GM21737 (cell line): ENCODE data around the gene CXCL12.

Experiments used
- ATAC-seq: cut with Tn5 transposase; IDR thresholded peaks from one replicate; pipeline ENCODE4 v1.9.1; 2021; ENCODE audit warnings: mild to moderate bottlenecking, moderate library complexity; ENCODE audit not compliant: unreplicated experiment

The CXCL12 gene

DNA sequence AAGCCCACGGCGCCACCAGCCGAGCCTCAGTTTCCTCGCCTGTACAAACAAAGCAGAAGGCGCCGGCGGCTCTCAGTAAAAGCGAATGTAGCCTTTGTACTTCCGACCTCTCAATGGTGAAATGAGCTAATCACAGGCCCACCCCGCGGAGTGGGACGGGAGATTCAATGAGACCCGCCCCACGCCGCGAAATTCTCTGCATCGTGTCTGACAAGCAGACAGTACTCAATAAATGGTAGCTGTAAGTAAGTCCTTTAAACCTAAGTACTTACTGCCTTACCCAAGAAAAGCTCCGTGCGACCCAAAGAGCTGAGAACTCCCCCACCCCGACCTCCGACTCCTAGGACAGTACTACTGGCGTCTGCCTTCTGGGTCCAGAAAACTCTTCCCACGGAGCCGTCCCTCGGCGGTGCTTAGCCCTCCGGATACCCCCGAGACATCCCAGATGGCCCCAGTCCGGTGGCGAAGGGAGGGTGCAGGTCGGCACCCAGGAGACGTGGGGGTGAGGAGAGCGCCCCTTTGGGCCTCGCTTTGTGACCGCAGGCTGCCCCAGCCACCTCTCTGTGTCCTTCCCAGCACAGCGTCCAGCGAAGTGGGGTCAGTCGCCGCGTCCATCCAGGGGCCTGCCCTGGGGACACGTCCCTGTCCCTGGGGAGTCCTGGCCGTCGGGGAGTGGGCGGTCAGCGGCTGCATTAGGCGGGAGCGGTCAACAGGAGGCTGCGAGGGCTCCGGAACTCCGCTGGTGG lies 972 bp upstream of the CXCL12 start:
- no peak for ATAC-seq

DNA sequence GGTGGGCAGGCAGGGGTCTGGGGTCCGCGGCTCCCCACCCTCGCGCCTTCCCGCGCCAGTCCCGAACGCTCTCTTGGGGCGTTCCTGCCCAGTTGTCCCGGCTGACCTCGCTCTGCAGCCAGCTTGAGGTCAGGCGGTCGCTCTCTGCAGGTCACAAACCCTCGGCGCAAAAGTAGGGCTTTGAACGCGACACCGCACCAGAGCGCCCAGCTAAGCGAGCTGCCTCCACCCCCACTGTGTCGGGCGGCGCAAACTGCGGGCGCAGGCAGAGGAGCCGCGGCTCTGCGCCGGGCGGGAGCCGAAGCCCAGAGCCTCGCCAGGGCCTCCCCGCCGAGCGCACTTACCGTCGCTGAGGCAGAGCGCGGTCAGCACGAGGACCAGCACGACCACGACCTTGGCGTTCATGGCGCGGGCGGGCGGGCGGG lies 284 bp downstream of the CXCL12 start:
- ATAC-seq, result no peak

DNA sequence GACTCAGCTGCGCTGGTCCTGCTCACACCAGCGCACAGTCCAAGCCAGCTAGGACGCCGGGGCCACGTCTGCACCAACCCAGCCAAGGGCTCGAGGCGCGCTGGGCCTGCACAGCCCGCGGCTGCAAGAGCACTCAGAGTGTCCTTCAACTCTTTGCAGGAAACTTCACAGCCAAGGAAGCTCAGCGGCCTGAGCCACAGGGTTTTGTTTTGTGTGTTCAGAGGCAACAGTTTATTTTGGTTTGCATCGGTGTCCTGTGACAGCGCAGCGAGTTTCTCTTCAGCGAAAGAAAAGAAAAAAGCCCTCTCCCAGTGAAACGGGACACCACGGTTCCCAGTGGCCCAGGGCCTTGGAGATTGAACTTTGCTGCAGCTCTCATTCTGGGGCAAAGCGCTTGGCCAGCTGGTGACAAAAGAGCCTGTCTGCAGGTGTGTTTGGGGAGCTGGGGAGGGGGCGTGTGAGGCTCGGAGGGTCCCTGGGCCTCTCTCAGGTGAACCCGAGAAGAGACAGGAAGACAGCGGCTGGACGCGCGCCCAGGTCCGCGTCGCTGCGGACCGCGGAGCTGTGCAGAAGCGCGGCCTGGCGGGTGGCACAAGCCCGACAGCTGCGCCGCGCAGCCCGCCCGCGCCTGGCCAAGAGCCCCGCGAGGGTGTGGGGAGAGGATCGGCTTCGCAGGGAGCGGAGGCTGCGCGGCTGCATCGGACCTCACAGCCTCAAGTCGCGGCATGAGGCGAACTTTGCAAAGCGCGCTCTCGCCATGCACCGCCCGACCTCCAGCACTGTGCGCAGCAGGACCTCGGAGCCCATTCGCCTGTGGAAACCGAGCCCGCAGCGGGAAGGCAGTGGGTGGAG lies 922 bp downstream of the CXCL12 start:
- ATAC-seq, result no peak

DNA sequence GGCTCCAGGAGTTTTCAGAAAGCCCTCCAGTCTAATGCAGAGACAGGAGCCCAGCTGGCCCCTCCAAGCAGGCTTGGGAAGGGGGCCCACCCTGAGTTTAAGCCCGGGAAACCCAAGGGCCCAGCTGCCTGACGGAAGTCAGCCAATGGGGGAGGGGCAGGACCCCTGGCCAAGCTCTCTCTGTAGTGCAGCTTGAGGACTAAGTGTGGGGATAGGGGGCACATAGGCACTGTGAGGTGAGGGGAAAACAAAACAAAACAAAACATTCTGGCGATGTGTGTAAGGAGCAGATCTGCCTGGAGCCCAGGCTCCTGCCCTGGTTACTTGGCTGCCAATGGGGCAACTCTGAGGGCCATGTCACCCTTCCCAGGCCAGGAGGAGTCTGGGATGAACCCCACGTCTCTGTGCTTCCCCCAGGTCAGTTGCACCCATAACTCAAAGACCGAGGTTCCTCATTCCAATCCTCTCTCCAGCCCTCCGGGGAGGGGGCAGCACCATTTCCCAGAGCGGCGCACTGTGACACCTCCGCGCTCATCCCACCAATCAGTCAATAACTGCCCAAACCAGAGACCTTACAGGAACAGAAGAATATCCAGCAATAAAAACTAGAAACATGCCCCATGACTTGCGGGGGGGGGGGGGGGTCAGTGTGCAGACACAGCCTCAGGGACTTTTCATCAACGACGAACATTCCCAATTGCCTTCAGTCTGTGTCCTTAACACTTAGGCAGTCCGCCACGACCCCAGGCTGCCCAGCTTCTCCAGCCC lies 1.7 kb downstream of the CXCL12 start:
- no peak for ATAC-seq

DNA sequence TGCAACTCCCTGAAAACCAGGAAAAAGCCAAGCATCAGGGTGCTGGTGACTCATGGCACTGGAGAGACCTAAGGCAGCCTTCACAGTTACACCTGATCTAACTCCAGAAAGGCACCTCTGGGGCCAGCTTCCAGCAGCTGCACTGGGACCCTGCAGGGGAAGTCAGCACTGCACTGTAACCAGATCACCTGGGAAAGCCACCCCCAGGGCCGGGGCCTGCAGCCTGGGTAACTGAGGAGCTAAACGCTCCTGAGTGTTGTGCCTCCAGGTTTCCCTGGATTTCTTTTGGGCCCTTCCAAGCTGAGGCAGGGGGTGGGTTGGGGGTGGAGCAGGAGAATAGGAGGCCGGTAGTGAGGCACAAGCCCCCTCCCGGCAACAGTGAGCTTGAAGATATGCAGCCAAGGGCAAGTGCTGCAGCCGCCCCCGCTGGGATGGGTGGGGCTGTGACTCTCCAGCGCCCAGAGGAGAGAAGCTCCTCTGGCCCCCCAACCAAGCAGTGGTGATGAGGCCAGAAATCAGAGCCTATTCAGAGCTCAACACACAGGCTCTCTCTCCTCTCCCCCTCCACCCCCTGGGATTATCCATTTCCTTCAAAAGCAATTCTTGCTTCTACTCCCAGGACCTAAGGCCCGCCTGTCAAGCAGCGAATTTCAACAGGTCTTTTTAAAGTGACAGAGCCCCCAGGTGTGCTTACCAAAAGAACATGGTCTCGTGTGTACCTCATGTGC lies 2.6 kb downstream of the CXCL12 start:
- ATAC-seq, result no peak

DNA sequence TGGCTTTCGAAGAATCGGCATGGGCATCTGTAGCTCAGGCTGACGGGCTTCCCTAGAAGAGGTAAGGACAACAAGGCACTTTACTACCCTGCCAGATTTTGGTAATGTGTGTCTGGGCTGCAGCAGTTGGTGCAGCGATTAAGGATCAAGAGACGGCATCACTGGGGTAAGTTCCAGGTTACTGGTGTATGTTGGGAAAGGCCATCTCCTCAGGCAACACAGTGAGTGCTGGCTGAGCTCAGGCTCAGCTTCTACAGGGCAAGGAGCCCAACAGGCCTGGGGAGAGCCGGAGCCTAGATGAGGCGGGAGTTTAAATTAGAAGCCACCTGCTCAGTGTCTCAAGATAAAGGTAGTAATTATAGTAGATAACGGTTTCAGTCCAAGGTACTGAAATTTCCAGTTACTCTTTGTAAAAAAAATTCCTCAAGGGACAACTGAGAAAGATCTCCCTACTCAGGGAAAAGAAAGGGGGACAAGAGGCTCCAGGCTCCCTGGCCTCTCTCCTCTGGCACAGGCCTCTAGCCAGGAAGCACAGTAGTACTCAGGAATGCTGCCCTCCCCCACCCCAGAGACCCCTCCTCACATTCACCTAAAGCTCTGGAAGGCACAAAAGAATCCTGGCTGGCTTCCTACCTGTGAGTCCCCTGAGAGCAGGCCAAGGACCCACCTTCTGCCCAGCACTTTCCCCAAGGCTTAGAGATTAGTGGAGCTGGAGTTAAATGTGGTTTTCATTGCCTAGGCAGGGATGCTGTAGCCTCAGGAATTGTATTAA lies 3.9 kb downstream of the CXCL12 start:
- ATAC-seq, result no peak

DNA sequence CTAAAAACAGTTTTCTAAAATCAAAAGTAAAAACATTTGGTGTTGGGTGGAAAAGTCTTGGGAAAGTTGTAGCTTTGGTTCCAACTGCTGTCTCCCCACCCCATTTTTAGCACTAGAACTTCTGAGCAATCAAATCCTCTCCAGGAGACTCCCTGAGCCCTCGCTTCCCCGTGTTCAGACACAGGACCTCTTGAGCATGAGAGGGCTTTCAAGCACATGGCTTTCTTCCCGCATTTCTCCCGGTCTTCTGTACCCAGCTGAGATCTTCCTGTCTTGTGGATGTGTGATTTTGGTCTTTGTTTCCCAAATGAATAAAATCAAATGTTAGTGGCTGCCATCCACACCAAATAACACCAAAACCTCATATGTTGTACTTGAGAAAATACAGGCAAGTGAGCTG lies 5.0 kb downstream of the CXCL12 start:
- ATAC-seq, result no peak

DNA sequence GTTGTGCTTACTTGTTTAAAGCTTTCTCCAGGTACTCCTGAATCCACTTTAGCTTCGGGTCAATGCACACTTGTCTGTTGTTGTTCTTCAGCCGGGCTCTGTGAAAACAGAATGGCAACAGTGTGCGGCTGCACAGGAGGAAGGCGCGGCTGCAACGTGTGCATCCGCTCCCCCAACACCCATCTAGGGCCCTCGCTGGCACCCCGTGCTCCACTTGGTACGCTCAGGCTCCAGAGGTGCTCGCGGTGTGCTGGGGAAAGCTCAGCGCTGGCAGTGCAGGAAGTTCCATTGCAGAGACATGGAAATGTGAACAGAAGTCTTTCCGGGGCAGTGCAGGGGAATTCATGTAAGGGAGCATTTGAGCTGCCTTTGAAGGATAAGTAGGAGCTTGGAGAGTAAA lies 6.3 kb downstream of the CXCL12 start:
- no peak for ATAC-seq

DNA sequence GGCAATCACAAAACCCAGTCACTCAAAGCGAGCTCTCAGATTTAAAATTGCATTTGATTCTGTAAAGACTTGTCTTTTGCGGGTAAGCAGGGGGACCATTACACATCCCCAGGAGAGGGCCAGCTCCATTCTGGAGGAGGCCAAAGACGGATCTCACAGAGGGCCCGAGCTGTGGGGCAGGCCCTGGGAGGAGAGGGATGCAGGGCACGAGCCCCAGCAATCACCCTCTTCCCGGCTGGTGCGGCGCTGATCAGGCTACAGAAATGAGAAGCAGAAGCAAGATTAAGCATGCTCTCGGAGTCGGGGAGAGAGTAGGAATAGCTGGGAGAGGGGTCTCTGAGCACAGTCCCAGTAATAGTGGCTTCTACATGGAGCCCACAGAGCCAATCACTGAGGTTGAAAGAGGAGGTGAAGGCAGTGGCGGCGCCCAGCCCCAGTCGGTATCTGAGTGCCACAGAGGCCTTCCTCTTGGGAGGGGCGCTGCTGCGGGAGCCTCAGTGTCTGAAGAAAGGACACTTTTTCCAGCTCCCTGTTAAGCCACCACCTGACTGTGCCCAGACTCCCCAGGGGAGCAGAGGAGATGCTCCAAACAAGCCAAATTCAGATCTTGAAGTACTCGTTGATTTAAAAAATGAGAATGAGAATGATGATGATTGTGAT lies 7.1 kb downstream of the CXCL12 start:
- ATAC-seq, result no peak

DNA sequence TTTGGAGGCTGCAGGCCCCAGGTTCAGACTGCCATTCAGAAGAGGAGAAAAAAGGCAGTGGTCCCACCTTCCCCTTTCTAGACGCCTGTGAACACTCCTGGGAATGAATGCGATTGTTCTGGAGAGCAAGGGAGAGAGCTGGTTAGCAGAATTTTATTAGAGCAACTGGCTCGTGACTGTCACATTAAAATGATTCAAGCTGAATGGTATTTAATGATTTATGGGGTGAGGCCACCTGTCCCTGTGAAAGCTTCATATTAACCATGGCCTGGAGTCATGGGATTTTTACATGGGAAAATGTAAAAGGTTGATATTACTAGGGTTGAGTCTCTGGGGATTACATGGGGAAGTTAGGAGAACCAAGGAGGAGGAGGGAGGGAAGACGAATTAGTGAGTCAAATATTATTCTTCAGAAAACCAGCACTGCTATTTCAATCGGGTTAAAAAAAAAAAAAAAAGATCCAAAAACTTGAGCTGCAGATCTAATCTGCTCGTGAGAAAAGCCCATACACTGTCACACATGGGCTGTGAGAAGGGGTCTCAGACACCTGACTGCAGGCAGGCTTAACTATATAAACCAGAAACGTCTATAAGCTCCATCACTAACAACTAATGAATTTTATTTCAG lies 8.3 kb downstream of the CXCL12 start:
- no peak for ATAC-seq

DNA sequence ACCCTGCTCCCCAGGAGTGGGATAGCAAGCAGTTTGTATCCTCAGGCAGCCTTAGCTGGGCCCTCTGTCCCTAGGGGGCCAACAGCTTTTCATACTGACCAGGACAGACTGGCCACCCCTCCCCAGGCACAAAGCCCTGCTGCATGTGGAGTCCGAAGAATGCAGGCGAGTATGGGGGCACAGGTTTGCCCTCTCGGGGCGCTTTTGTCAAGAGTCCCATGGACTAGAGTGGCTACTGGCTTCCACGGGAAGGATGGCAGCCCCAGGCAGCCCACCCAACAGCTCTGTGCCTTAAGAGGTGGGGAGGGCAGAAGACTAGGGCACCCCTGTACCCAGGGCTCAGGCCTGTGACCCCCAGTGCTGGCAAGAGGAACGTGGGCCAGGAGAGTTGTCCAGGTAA lies 10.7 kb downstream of the CXCL12 start:
- no peak for ATAC-seq

DNA sequence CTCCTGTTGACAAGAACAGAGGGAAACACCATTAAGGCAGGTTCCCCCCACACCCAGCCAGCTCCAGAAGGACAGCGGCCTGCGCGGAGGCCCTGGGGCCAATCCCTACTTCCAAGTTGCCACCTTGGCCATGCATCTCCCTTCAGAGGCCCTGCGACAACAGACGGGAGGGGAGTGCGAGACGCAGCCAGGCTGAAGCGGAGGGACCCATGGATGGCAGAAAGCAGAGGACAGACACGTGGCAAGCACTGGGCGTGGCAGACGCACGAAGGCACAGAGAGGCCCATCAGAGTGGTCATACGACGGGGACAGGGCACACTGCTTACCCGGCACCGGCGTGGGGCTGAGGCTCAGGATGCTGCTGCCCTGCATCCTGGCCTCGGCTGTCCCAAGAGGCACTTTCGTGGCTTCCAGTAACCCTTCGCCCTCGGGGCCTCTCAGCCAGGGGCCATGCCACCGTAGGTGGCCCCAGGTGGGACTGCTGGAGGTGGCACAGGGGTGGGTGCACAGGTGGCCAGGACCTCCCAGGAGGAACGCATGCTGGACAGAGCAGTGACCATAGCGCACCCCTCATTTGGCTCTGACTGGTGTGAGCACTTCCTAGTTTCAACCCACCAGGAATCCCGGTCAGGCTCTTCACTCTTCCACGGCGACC lies 11.4 kb downstream of the CXCL12 start:
- no peak for ATAC-seq

DNA sequence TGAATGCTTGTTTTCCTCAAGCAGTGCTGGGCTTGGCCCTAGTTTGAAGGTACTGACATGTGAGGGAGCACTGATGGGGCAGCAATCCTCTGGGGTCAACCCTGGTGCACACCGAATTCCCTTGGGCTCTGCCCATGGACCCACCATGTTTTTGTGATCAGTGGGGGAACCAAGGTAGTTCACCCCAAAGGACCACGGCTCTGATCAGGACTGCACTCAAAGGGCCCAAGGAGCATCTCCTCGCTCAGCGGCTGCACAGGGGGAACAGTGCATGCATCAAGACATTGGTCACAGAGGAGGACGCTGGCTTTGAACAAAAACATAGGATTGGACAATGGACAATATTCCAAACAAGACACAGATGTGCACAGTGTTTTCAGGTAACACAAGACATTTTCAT lies 12.7 kb downstream of the CXCL12 start:
- ATAC-seq, result no peak

DNA sequence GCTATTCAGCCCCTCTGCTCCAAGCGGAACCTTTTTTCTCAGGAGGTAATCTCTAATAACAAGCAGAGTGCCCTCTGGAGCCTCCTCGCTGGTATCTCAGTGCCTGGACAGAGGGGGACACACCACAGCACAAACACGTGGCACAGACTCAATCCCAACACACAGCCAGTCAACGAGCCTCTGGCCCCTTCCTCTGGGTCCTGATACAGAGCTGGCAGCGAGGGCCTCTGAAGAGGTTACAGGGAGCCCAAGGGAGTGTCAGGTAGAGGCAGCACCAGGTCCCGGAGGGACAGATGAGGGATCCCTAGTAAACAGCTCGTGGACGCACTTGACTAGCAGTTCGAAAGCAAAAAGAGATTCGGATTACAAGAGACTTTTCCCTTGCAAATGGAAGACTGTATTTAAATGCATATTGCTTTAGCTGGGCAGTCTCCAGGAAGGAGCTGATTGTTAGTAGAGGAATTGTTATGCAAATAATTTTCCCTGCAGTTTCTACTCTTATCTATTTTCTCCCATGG lies 14.1 kb downstream of the CXCL12 start:
- no peak for ATAC-seq

DNA sequence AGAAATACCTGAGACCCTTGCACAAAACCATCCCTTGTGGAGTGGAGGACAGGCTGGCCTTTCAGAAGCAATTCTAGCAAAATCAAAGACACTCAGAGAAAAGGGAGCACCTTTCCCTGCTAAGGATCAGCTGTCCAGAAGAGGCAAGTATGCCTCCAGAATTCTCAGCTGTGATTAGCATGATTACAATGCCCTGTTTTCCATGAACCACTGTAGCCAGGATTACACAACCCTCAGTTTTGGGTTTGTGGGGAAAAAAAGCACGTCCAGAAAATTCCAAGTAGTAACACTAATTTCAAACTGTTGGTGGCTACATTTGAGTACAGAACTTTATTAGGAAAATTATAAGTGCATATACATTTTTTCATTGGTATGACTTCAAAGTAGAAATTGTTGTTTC lies 15.0 kb downstream of the CXCL12 start:
- no peak for ATAC-seq

DNA sequence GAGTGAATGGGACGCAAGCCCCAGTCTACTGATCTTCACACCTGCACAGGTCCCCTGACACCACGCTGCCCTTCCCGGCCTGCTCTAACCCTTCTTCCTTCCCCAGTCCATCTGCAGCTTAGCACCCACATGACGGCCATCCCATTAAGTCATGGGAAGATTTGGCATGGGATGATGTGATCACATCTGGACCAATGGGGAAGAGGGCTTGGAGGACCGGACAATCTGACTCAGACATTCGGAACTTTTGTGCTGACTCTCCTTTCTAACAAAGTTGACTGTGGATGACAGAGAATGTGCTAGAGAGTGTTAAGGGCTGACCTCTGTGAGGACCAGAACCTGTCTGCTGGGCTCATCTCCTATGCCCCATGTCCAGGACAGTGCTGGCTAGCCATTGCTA lies 15.6 kb downstream of the CXCL12 start:
- no peak for ATAC-seq

DNA sequence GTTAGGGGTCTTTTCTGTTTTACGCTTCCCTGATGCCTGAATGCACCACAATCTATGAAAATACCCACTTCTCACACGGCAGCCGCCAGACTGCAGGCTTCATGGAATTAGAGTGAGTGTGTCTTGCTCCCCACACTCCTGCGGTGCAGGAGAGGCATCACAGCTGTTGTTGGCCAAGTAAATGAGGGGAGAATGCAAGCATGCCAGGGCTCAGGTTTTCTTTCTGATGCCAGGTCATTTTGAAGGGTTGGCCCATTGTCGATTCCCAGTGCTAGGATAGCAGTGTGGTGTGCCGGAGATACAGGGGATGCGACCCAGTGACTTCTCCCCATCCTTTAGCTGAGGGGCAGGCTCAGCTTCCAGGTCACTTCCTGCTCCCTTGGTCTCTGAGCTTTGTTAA lies 16.3 kb downstream of the CXCL12 start:
- ATAC-seq, result no peak

DNA sequence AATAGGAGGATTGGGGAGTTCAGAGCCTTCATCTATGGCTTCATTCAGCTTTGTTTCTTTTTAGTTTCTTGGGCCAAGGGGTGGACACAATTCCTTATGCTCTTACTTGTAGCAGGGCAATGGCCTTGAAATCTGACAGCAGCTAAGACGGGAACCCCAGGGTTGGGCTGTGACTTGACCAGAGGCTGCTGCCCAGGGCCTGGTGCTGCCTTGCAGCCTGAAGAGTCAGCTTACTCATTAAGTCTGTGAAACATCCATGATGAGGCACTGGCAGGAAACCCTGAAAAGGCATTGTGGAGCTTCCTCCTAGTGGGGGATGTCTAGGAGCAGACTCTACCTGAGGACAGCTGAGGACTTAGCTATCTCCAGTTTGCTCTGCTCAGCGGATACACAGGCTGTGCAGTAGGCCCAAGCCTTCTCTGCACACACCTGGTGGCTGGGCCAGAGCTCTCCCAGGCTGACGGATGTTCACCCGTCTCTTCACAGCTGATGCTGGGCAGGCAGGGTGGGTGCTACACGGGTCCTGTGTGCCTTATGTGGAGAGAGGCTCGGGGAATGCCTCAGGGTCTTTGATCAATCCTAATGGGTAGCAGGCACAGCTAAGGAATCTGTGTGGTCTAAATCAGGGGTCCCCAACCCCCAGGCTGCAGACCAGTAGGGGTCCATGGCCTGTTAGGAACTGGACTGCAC lies 17.8 kb downstream of the CXCL12 start:
- ATAC-seq, result no peak
